Measurements from ENCODE around the gene GGT1. TPM values are rescaled to one million over a fixed set of nuclear protein-coding genes. Genes with fewer than 3 reads are reported as not detected.

GGT1 gene
- polyA plus RNA-seq, 1 donor = 147 TPM

DNA sequence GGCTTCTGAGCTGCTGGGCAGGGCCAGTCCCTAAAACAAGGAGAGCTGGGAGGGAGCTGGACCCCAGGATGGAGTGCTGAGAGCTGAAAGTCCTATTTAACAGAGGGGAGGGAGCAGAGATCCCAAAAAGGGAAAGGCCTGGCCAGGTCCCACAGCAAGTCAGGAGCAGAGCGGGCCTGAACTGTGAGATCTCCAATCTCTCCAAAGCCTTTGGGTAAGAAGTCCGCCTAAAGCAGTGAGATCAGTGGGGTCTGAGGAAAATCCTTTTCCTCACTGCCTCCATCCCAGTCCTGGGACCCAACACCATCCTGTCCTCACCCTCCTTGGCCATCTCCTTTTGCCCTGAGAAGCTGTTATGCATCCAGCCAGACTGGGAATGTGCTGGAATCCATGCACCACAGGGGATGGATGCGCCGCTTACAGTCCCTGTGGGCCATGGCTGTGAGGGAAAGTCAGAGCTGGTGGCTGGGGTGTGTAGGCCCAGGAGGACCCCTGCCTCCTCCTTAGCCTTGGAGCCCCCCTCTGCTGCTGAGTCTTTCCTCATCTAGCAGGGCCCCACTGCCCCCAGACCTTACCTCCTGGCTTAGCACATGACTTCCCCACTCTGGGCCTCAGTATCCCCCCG is 18.7 kb upstream of the GGT1 start:
- H3K4me3 ChIP-seq (ENCODE audit: low read length) = no peak overlapping the region

DNA sequence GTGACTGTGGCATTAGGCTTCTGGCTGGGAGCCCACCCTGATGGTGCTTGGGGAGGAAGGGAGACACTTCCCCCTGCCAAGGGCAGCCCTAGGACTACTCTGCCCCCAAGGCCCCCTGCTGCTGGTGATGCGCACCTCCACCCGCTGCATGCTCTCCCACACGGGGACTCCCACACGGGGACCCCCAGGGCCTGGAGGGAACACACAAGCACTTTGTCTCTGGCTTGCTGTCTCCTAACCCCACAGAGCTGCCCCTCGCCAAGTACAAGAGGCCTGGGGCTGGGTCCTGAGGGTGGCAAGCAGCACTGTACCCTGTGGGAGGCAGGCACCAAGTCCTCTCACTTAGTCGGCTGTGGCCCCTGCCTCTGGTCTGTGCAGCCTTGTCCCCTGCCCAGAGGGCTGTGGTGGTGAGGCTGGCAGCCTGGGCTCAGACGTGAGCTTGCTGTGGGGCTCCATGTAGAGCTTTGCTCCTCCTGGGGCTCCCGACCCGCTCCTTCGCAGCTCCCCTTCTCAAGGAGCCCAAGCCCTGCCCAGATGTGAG is 18.1 kb upstream of the GGT1 start:
- Histone ChIP-seq H3K4me3 (ENCODE audit: low read length) (no peak overlapping the region), H3K9me3 (ENCODE audit: control insufficient read depth, low read depth, low read length) (no peaks in the 10 kb centered on the region), H3K36me3 (ENCODE audit: control insufficient read depth, insufficient read depth, low read length) (peaks cover 42% of the 10 kb centered on the region), H3K27me3 (ENCODE audit: control insufficient read depth, insufficient read depth, low read length) (no peaks in the 10 kb centered on the region), H3K27ac (ENCODE audit: low read length) (no peak overlapping the region), H3K4me1 (ENCODE audit: control insufficient read depth, insufficient read depth, low read length) (peaks cover 9% of the 10 kb centered on the region)
- WGBS (ENCODE audit: insufficient coverage, low lambda C conversion rate) = no CpG with 5 or more reads among the region's 10 CpGs
- no peak for DNase-seq

More for the DNA sequence above, 18.7 kb upstream of the GGT1 start:
- Histone ChIP-seq H3K36me3 (ENCODE audit: control insufficient read depth, insufficient read depth, low read length) (peaks cover 37% of the 10 kb centered on the region), H3K27ac (ENCODE audit: low read length) (no peak overlapping the region), H3K4me1 (ENCODE audit: control insufficient read depth, insufficient read depth, low read length) (peaks cover 14% of the 10 kb centered on the region), H3K27me3 (ENCODE audit: control insufficient read depth, insufficient read depth, low read length) (no peaks in the 10 kb centered on the region), H3K9me3 (ENCODE audit: control insufficient read depth, low read depth, low read length) (no peaks in the 10 kb centered on the region)
- WGBS (ENCODE audit: insufficient coverage, low lambda C conversion rate) = no CpG with 5 or more reads among the region's 5 CpGs
- no peak for DNase-seq

DNA sequence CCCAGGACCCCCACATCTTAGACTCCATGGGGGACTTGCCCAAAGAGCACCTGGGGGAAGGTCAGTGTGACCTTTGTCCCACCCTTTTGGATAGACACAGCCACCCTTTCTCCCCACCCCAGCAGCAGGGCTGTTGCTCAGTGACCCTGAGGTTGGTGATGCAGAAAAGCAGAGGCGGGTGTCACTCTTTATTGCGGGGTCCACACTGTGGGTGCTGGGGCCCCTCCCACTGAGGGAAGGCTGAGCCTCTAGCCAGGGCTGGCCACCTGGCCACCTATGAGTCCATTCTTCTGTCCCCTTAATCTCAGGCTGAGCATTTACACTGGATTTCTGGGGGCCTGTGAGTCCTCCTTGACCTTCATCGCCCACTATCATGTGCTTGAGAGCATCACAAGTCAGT is 17.5 kb upstream of the GGT1 start:
- no peak overlapping the region for H3K4me3 ChIP-seq (ENCODE audit: low read length)
- no CpG with 5 or more reads among the region's 3 CpGs for WGBS (ENCODE audit: insufficient coverage, low lambda C conversion rate)
- DNase-seq = no peak
- peaks cover 42% of the 10 kb centered on the region for H3K36me3 ChIP-seq (ENCODE audit: control insufficient read depth, insufficient read depth, low read length)
- peaks cover 6% of the 10 kb centered on the region for H3K4me1 ChIP-seq (ENCODE audit: control insufficient read depth, insufficient read depth, low read length)
- H3K9me3 ChIP-seq (ENCODE audit: control insufficient read depth, low read depth, low read length) = no peaks in the 10 kb centered on the region
- H3K27ac ChIP-seq (ENCODE audit: low read length) = no peak overlapping the region
- H3K27me3 ChIP-seq (ENCODE audit: control insufficient read depth, insufficient read depth, low read length) = no peaks in the 10 kb centered on the region

DNA sequence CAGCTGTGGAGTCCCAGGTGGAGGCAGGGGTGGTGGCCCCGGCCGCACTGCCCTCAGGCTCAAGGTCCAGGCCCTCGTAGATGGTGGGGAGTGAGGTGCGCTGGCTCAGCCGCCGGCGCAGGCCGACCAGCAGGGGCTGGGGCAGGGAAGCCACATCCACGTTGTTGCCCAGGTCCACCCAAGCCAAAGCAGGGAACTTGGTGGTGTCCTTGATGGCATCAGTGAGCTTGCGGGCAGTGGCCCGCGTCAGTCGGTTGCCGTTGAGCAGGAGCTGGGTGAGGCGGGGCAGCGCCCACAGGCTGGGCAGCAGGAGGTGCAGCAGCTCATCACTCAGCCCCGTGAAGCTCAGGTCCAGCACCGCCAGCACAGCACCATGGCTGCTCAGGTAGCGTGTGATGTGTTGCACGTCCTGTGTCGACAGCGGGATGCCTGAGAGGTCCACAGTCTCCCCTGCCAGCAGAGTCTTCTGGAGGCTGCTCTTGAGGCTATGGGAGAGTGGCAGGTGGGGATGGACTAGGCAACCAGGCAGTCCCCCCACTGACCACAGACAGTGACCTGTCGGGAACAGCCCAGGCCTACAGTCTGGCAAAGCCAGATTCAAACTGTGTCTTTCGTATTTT is 17.0 kb upstream of the GGT1 start:
- Histone ChIP-seq H3K36me3 (ENCODE audit: control insufficient read depth, insufficient read depth, low read length) (peaks cover 42% of the 10 kb centered on the region), H3K9me3 (ENCODE audit: control insufficient read depth, low read depth, low read length) (no peaks in the 10 kb centered on the region), H3K27ac (ENCODE audit: low read length) (no peak overlapping the region), H3K27me3 (ENCODE audit: control insufficient read depth, insufficient read depth, low read length) (no peaks in the 10 kb centered on the region), H3K4me3 (ENCODE audit: low read length) (no peak overlapping the region), H3K4me1 (ENCODE audit: control insufficient read depth, insufficient read depth, low read length) (peaks cover 6% of the 10 kb centered on the region)
- WGBS (ENCODE audit: insufficient coverage, low lambda C conversion rate) = no CpG with 5 or more reads among the region's 24 CpGs
- DNase-seq = no peak

DNA sequence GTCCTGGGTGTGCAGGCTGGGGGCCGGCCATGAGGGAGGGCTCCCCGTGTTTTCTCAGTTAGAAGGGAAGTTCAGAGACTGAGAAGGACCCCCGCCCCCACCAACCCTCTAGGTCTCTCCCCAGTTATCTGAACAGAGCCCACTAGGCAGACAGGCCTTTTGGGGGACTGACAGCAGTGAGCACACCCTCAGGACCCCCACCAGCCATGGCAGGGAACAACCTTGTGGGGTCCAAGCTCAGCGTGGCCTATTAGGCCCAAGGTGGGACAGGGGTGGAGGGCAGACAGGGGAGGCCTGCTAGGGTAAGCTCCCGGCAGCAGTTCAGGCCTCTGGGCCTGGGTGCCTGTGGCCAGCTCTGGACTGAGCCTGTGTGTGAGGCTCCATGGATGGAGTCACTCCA is 15.7 kb upstream of the GGT1 start:
- WGBS (ENCODE audit: insufficient coverage, low lambda C conversion rate) = no CpG with 5 or more reads among the region's 5 CpGs
- peaks cover 13% of the 10 kb centered on the region for H3K4me1 ChIP-seq (ENCODE audit: control insufficient read depth, insufficient read depth, low read length)
- H3K27ac ChIP-seq (ENCODE audit: low read length) = no peak overlapping the region
- no peaks in the 10 kb centered on the region for H3K27me3 ChIP-seq (ENCODE audit: control insufficient read depth, insufficient read depth, low read length)
- H3K4me3 ChIP-seq (ENCODE audit: low read length) = no peak overlapping the region
- H3K9me3 ChIP-seq (ENCODE audit: control insufficient read depth, low read depth, low read length) = no peaks in the 10 kb centered on the region
- no peak for DNase-seq
- peaks cover 42% of the 10 kb centered on the region for H3K36me3 ChIP-seq (ENCODE audit: control insufficient read depth, insufficient read depth, low read length)

DNA sequence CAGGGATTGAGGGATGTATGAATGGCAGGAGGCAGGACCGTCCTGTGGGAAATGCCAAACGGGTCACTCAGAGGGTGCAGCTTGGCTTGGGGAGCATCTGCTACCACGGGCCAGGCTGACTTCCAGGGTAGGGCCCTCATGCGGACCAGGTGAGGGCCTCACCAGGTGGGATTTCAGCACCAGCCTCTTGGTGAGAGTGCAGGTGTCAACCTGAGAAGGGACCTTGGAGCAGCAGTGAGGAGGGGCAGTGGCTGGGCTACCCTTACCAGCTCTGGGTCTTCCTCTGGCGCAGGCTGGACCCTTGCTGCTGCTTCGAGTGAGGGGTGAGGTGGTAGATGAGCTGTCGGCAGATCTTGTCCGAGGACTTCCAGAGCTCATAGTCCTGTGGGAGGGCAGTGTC is 15.0 kb upstream of the GGT1 start:
- WGBS (ENCODE audit: insufficient coverage, low lambda C conversion rate) = no CpG with 5 or more reads among the region's 8 CpGs
- H3K27ac ChIP-seq (ENCODE audit: low read length) = no peak overlapping the region
- DNase-seq = no peak
- H3K4me1 ChIP-seq (ENCODE audit: control insufficient read depth, insufficient read depth, low read length) = peaks cover 13% of the 10 kb centered on the region
- H3K9me3 ChIP-seq (ENCODE audit: control insufficient read depth, low read depth, low read length) = no peaks in the 10 kb centered on the region
- no peak overlapping the region for H3K4me3 ChIP-seq (ENCODE audit: low read length)
- H3K27me3 ChIP-seq (ENCODE audit: control insufficient read depth, insufficient read depth, low read length) = no peaks in the 10 kb centered on the region
- H3K36me3 ChIP-seq (ENCODE audit: control insufficient read depth, insufficient read depth, low read length) = peaks cover 42% of the 10 kb centered on the region

DNA sequence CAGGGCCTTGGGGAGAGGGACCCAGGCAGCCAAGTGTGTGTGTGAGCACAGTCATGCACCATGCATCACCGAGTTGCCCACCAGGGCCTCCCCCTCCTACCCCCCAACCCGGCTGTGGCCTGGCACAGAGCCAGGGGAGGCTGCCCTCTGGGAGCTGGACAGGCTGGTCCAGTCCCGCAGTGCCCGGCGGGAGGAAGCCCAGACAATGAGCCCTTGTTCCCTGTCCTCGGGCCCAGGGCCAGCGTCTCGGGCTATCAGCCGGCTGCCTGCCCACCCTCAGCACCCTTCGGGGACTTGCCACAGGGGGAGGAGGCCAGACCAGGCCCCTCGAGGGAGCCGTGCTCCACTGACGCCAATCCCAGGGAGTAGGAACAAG is 14.6 kb upstream of the GGT1 start:
- Histone ChIP-seq H3K36me3 (ENCODE audit: control insufficient read depth, insufficient read depth, low read length) (peaks cover 42% of the 10 kb centered on the region), H3K9me3 (ENCODE audit: control insufficient read depth, low read depth, low read length) (no peaks in the 10 kb centered on the region), H3K4me3 (ENCODE audit: low read length) (no peak overlapping the region), H3K27me3 (ENCODE audit: control insufficient read depth, insufficient read depth, low read length) (no peaks in the 10 kb centered on the region), H3K27ac (ENCODE audit: low read length) (no peak overlapping the region), H3K4me1 (ENCODE audit: control insufficient read depth, insufficient read depth, low read length) (peaks cover 12% of the 10 kb centered on the region)
- WGBS (ENCODE audit: insufficient coverage, low lambda C conversion rate) = no CpG with 5 or more reads among the region's 13 CpGs
- no peak for DNase-seq

DNA sequence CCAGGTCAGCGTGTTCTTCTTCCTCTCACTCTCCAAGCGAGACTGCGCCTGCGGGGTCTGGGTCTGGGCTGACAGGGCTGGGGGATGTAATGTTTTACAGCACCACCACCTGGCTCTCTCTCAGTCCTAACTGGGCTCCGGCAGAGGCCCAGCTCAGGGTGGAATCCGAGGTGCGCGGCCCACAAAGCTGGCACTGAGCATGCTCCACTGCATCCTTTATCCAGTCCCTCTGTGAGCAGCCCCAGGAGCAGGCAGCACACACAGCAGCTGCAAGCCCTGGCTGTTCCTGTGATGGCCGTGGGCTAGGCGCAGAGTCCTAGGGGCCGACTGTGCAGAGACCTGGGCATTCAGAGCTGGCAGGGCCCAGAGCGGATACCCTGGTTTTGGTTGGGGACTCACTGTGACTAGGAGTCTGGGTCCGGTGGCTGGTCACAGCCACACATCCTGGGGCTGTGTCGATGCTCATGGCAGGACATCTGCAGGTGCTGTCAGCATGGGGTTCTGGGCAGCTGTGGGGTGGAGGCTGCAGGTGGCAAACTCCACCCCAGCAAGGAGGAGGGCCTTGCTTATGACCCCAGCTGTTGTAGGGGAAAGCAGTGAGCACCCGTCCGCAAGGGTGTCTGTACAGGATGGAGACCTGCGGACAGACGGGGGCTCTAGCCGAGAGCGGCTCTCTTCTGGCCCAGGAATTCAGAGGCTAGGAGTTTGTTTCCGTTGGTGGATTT is 14.1 kb upstream of the GGT1 start:
- Histone ChIP-seq H3K36me3 (ENCODE audit: control insufficient read depth, insufficient read depth, low read length) (peaks cover 42% of the 10 kb centered on the region), H3K4me3 (ENCODE audit: low read length) (no peak overlapping the region), H3K27ac (ENCODE audit: low read length) (no peak overlapping the region), H3K4me1 (ENCODE audit: control insufficient read depth, insufficient read depth, low read length) (peaks cover 15% of the 10 kb centered on the region), H3K9me3 (ENCODE audit: control insufficient read depth, low read depth, low read length) (no peaks in the 10 kb centered on the region), H3K27me3 (ENCODE audit: control insufficient read depth, insufficient read depth, low read length) (no peaks in the 10 kb centered on the region)
- WGBS (ENCODE audit: insufficient coverage, low lambda C conversion rate) = no CpG with 5 or more reads among the region's 21 CpGs
- no peak for DNase-seq

DNA sequence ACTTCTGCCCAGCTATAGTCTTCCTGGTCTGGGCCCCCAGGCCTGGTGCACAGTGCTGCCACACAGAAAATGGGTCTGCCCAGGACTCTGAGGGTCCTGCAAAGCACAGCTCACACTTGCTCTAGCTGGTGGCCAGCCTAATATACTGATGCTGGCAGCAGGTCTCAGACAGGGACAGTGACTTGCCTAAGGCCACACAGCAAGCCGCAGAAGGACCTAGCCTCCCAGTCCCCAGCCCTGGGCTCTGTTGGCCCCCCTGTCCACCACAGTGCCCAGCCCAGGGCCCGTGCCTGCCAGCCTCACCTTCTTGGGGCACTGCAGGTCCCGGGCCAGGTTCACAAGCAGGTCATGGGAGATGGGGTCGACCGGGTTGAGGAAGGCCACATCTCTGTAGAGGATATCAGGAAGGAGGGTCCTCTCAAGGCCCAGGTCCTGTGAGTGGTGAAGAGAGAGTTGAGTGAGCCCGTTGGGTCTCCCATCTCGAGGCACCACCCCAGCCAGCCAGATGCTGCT is 13.4 kb upstream of the GGT1 start:
- Histone ChIP-seq H3K27ac (ENCODE audit: low read length) (no peak overlapping the region), H3K36me3 (ENCODE audit: control insufficient read depth, insufficient read depth, low read length) (peaks cover 42% of the 10 kb centered on the region), H3K4me1 (ENCODE audit: control insufficient read depth, insufficient read depth, low read length) (peaks cover 20% of the 10 kb centered on the region), H3K27me3 (ENCODE audit: control insufficient read depth, insufficient read depth, low read length) (no peaks in the 10 kb centered on the region), H3K9me3 (ENCODE audit: control insufficient read depth, low read depth, low read length) (no peaks in the 10 kb centered on the region), H3K4me3 (ENCODE audit: low read length) (no peak overlapping the region)
- no CpG with 5 or more reads among the region's 7 CpGs for WGBS (ENCODE audit: insufficient coverage, low lambda C conversion rate)
- no peak for DNase-seq

DNA sequence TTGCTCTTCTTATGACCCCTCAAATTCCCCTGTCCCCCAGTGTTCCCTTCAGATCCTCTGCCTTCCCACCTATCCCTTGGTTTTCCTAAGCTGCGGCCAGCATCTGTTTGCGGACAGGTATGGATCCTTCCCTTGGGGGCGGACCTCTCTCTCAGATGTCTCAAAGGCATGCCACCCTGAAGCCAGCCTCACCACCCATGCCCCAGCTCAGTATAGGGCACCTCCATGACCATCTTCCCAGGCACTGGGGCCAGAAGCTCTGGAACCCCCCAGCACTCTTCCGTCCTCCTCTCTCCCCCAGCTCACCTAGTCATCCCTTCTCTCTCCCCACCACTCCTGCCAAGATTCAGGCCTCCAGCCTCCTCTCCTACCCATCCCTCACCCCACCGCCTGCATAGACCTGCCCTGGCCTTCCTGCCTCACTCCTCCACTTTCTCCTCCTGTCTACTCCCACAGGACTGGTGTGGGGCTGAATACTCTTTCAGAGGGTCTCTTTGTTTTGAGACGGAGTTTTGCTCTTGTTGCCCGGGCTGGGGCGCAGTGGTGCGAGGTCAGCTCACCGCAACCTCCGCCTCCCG is 12.3 kb upstream of the GGT1 start:
- Histone ChIP-seq H3K27ac (ENCODE audit: low read length) (no peak overlapping the region), H3K4me3 (ENCODE audit: low read length) (no peak overlapping the region), H3K36me3 (ENCODE audit: control insufficient read depth, insufficient read depth, low read length) (peaks cover 35% of the 10 kb centered on the region), H3K4me1 (ENCODE audit: control insufficient read depth, insufficient read depth, low read length) (peaks cover 23% of the 10 kb centered on the region), H3K9me3 (ENCODE audit: control insufficient read depth, low read depth, low read length) (no peaks in the 10 kb centered on the region), H3K27me3 (ENCODE audit: control insufficient read depth, insufficient read depth, low read length) (no peaks in the 10 kb centered on the region)
- no CpG with 5 or more reads among the region's 12 CpGs for WGBS (ENCODE audit: insufficient coverage, low lambda C conversion rate)
- DNase-seq = no peak

Measured in large intestine (tissue), 3 donors.